Subcutaneous preadipocyte (primary cell): ENCODE measurements around the gene SERGEF. TPM values are rescaled to one million over a fixed set of nuclear protein-coding genes. Genes with fewer than 3 reads are reported as not detected.

Experiments
- total RNA-seq: library from RNA; depleted of rRNA; stranded (reverse); fragments of >200 nt; gene quantifications from 2 replicates; pipeline ENCODE4 v1.2.3, GENCODE V29; 2012

The SERGEF gene
- total RNA-seq, result 15.2 and 18.0 TPM in 2 replicates

GRCh38 chr11:18012906-18013781 is at the start of gene SERGEF:
TSS of gene SERGEF (minus strand) at chr11:18013047. CDS start at chr11:18013010, 37 bp downstream.

DNA sequence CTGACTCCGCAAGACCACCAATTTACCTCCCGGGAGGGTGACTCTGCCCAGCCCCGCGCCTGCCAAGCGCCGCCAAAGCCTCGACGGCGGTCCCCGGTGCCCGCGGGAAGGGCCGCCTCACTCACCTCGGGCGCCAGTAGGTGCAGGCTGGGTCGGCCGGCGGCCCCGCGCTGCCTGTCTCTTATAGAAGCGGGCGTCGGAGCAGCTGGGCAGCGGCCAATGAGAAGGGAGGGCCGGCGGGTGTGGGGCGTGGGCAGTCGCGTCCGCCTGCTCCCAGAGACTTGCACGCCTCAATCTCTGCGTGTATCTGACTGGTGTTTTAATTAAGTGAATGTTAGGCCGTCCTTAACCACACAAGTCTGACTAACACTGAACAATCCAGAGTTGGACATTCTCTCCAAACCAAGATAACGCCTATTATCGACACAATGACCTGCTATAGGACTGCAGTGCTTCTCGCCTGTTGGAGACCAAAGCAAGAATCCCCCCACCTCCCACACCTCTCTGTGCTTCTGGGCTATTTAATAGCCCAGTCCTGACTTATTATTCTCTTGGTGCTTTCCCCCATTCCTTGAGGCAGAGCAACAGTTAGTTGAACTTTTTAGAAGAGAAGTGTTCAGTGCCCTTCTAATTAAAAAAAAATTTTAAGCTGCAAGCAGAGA is 33.4 kb upstream of the SERGEF start, which contains the start of gene TPH1:
Gene TPH1, minus strand, starts transcription at position 154 of the 662 bp plus-strand sequence. CDS start 5,507 bp downstream, outside the sequence.

Other genes with a start within 250 kb of the SERGEF start
- under 0.01 TPM in 2 replicates for gene TPH1, start 33.2 kb upstream of the SERGEF start, total RNA-seq
- 22.8 and 24.2 TPM in 2 replicates for gene SAAL1, start 93.0 kb upstream of the SERGEF start, total RNA-seq
- gene MRGPRX3, start 119.5 kb upstream of the SERGEF start, total RNA-seq, result not detected in 2 replicates
- gene MRGPRX4, start 159.8 kb upstream of the SERGEF start, total RNA-seq, result not detected in 2 replicates
- gene SAA4, start 223.8 kb upstream of the SERGEF start, total RNA-seq, result not detected in 2 replicates
- not detected in 2 replicates for gene SAA2, start 235.6 kb upstream of the SERGEF start, total RNA-seq